Measurements from ENCODE around the gene FOXP1. TPM values are rescaled to one million over a fixed set of nuclear protein-coding genes. Genes with fewer than 3 reads are reported as not detected.

The FOXP1 gene
- total RNA-seq, 2 experiments from 2014 or later = 493 to 508 TPM

DNA sequence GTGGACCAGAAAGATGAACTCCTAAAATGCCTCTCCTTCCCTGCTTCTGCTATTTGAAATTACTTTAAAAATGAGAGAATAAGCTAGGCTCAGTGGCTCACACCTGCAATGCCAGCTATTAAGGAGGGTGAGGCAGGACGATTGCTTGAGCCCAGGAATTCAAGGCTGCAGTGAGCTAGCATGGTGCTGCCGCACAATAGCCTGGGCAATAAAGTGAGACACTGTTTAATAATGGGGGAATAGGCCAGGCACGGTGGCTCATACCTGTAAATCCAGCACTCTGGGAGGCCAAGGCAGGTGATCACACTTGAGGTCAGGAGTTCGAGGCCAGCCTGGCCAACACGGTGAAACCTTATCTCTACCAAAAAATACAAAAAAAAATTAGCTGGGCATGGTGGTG is 271.1 kb downstream of the FOXP1 start:
- CTCF ChIA-PET = interaction anchor here (0.6 to 1.6 kb wide), 4 partner anchors 11 to 61 kb away, joined by 3 to 4 read pairs (median 4); no protein-coding TSS in a partner anchor
- peaks cover 19% of the 10 kb centered on the region for H3K36me3 Mint-ChIP-seq (ENCODE audit: low read depth)
- peaks cover 83% of the 10 kb centered on the region for H3K4me1 Mint-ChIP-seq (ENCODE audit: low read depth)
- POLR2A ChIA-PET = interaction anchor here (0.9 to 1.4 kb wide), 2 partner anchors 11 to 77 kb away, joined by 3 to 4 read pairs; no protein-coding TSS in a partner anchor
- TF ChIP-seq CTCF (IDR thresholded peaks at IDR 0.05) = no peak
- H3K27me3 ChIP-seq (ENCODE audit: control insufficient read depth in 1 of 2, insufficient read depth in 2 of 2, low read length in 2 of 2) = no peaks in the 10 kb centered on the region
- peaks cover 21% of the 10 kb centered on the region for H3K4me1 ChIP-seq (ENCODE audit: insufficient read depth, low read length)
- no peak overlapping the region for H3K4me3 Mint-ChIP-seq
- H3K9me3 ChIP-seq (ENCODE audit: control insufficient read depth in 1 of 2, insufficient read depth in 1 of 2, low read length in 2 of 2) = no peaks in the 10 kb centered on the region
- no peak overlapping the region for H3K4me3 ChIP-seq (ENCODE audit: low read length)
- H3K27me3 Mint-ChIP-seq = no peaks in the 10 kb centered on the region
- ATAC-seq (ENCODE audit: poor library complexity) (no peak), DNase-seq (no peak)
- H3K27ac Mint-ChIP-seq = peak overlapping the region; percentile 93
- peak overlapping the region in 1 of 2 donors; percentile 26 for H3K27ac ChIP-seq (ENCODE audit: low read depth in 1 of 2, low read length in 2 of 2)
- intact Hi-C loops (cut with DNase I, micrococcal nuclease) = loop anchor here in 1 of 2 experiments (5.0 to 10.0 kb wide), 2 partner anchors 52 to 200 kb away; no protein-coding TSS in a partner anchor
- H3K9me3 Mint-ChIP-seq = no peaks in the 10 kb centered on the region
- peaks cover 6% of the 10 kb centered on the region for H3K36me3 ChIP-seq (ENCODE audit: insufficient read depth, low read length)

GRCh38 chr3:71311661-71312046 is 271.9 kb downstream of the FOXP1 start:
- Mint-ChIP-seq H3K27me3 (no peaks in the 10 kb centered on the region), H3K36me3 (ENCODE audit: low read depth) (peaks cover 19% of the 10 kb centered on the region), H3K4me1 (ENCODE audit: low read depth) (peaks cover 80% of the 10 kb centered on the region), H3K9me3 (no peaks in the 10 kb centered on the region), H3K27ac (peak overlapping the region; percentile 93), H3K4me3 (no peak overlapping the region)
- POLR2A ChIA-PET = interaction anchor here (0.6 to 1.4 kb wide), 3 partner anchors 78 to 270 kb away, joined by 3 to 4 read pairs (median 3); no protein-coding TSS in a partner anchor
- Histone ChIP-seq H3K9me3 (ENCODE audit: control insufficient read depth in 1 of 2, insufficient read depth in 1 of 2, low read length in 2 of 2) (no peaks in the 10 kb centered on the region), H3K27me3 (ENCODE audit: control insufficient read depth in 1 of 2, insufficient read depth in 2 of 2, low read length in 2 of 2) (no peaks in the 10 kb centered on the region), H3K27ac (ENCODE audit: low read depth in 1 of 2, low read length in 2 of 2) (no peak overlapping the region), H3K36me3 (ENCODE audit: insufficient read depth, low read length) (peaks cover 6% of the 10 kb centered on the region), H3K4me1 (ENCODE audit: insufficient read depth, low read length) (peaks cover 23% of the 10 kb centered on the region), H3K4me3 (ENCODE audit: low read length) (no peak overlapping the region)
- ATAC-seq (ENCODE audit: poor library complexity) = no peak
- no peak for DNase-seq
- intact Hi-C loops (cut with DNase I, micrococcal nuclease) = loop anchor here in 1 of 2 experiments (5.0 to 10.0 kb wide), 2 partner anchors 53 to 201 kb away; no protein-coding TSS in a partner anchor
- TF ChIP-seq CTCF (IDR thresholded peaks at IDR 0.05) = no peak
- CTCF ChIA-PET = interaction anchor here (0.8 to 1.7 kb wide), 3 partner anchors 25 to 200 kb away, joined by 3 to 4 read pairs (median 4); no protein-coding TSS in a partner anchor

DNA sequence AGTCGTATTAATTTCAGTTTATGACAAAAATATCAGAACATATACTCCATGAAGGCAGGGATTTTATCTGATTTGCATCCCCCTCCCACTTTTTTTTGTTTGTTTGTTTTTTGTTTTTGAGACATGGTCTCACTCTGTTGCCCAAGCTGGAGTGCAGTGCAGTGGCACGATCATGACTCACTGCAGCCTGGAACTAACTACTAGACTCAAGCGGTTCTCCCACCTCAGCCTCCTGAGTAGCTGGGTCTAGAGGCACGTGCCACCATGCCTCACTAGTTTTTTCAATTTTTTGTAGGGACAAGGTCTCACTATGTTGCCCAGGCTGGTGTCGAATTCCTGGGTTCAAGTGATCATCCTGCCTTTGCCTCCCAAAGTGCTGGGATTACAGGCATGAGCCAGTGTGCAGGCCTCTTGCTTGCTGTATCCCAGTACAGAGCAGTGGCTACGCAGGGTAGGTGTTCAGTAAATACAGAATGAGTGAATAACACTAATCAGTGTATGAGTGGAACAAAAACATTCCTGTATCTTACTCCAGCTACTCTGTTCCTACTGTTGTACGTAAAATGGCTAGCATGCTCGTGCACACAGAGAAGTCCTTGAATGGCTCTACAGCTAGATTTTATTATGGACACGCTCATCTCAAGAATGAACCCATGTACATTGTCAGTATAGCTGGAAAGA is 272.4 kb downstream of the FOXP1 start:
- Mint-ChIP-seq H3K27ac (peak overlapping the region; percentile 93), H3K27me3 (no peaks in the 10 kb centered on the region), H3K4me1 (ENCODE audit: low read depth) (peaks cover 82% of the 10 kb centered on the region), H3K4me3 (no peak overlapping the region), H3K9me3 (no peaks in the 10 kb centered on the region), H3K36me3 (ENCODE audit: low read depth) (peaks cover 19% of the 10 kb centered on the region)
- intact Hi-C loops (cut with DNase I, micrococcal nuclease) = loop anchor here in 1 of 2 experiments (5.0 to 10.0 kb wide), 2 partner anchors 54 to 201 kb away; no protein-coding TSS in a partner anchor
- ChIA-PET POLR2A (interaction anchor here (0.6 to 1.4 kb wide), 2 partner anchors 79 to 206 kb away, joined by 3 to 4 read pairs; no protein-coding TSS in a partner anchor), CTCF (interaction anchor here (0.8 to 1.7 kb wide), 3 partner anchors 25 to 201 kb away, joined by 3 to 4 read pairs (median 4); no protein-coding TSS in a partner anchor)
- Histone ChIP-seq H3K9me3 (ENCODE audit: control insufficient read depth in 1 of 2, insufficient read depth in 1 of 2, low read length in 2 of 2) (no peaks in the 10 kb centered on the region), H3K4me3 (ENCODE audit: low read length) (no peak overlapping the region), H3K27me3 (ENCODE audit: control insufficient read depth in 1 of 2, insufficient read depth in 2 of 2, low read length in 2 of 2) (no peaks in the 10 kb centered on the region), H3K4me1 (ENCODE audit: insufficient read depth, low read length) (peaks cover 19% of the 10 kb centered on the region), H3K27ac (ENCODE audit: low read depth in 1 of 2, low read length in 2 of 2) (no peak overlapping the region), H3K36me3 (ENCODE audit: insufficient read depth, low read length) (peaks cover 6% of the 10 kb centered on the region)
- ATAC-seq (ENCODE audit: poor library complexity) (no peak), DNase-seq (peak in 1 of 14 experiments; percentile 27)
- no peak for TF ChIP-seq CTCF (IDR thresholded peaks at IDR 0.05)
